ENCODE measurements around the gene BRD4. TPM values are rescaled to one million over a fixed set of nuclear protein-coding genes. Genes with fewer than 3 reads are reported as not detected.

BRD4 gene
- total and polyA plus RNA-seq, 8 donors: 16.9 to 53.3 (median 39.9) TPM

GRCh38 chr19:15249972-15250639 lies 82.2 kb downstream of the BRD4 start:
- Histone ChIP-seq H3K36me3 (peaks cover 0 to 45% (median 27%) of the 10 kb centered on the region in 3 donors), H3K4me1 (peaks cover 0 to 13% (median 4%) of the 10 kb centered on the region in 3 donors), H3K27me3 (no peaks in the 10 kb centered on the region), H3K4me3 (no peak overlapping the region), H3K9me3 (no peaks in the 10 kb centered on the region), H3K27ac (peak overlapping the region in 3 of 4 donors; percentile 68 to 73 (median 70))
- TF ChIP-seq, protein P1, sequence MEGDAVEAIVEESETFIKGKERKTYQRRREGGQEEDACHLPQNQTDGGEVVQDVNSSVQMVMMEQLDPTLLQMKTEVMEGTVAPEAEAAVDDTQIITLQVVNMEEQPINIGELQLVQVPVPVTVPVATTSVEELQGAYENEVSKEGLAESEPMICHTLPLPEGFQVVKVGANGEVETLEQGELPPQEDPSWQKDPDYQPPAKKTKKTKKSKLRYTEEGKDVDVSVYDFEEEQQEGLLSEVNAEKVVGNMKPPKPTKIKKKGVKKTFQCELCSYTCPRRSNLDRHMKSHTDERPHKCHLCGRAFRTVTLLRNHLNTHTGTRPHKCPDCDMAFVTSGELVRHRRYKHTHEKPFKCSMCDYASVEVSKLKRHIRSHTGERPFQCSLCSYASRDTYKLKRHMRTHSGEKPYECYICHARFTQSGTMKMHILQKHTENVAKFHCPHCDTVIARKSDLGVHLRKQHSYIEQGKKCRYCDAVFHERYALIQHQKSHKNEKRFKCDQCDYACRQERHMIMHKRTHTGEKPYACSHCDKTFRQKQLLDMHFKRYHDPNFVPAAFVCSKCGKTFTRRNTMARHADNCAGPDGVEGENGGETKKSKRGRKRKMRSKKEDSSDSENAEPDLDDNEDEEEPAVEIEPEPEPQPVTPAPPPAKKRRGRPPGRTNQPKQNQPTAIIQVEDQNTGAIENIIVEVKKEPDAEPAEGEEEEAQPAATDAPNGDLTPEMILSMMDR (IDR thresholded peaks at IDR 0.05): no peak
- peak in 3 of 4 donors; percentile 19 to 32 (median 26) for ATAC-seq
- 69 to 73% methylated on average over 15 of the region's 15 CpGs for WGBS, 2 donors
- DNase-seq: peak in 2 of 6 donors; percentile 44
- no peak for FAIRE-seq
- intact Hi-C loops (cut with DNase I): loop anchor here in 2 of 3 donors (5.0 to 10.0 kb wide), 2 partner anchors 73 to 305 kb away; no protein-coding TSS in a partner anchor

DNA sequence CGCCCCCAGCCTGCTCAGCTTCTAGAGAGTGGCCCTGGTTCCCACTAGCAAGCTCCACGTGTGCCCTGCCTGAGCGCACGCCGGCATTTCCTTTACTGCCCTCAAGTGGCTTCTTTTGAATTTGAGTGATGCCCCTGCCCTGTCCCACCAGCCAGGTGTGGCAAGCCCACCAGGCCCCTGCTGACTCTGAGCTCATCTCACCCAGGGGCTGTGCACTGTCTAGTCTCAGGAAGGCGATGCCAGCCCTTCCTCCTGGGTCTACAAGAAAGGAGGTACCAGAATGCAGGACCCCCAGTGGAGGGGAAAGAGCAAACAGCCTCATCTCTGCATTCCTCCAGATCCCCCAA lies 82.8 kb downstream of the BRD4 start:
- peaks cover 0 to 39% (median 21%) of the 10 kb centered on the region in 3 donors for H3K36me3 ChIP-seq
- H3K9me3 ChIP-seq: no peaks in the 10 kb centered on the region
- 80 to 83% methylated on average over 6 of the region's 6 CpGs for WGBS, 2 donors
- peak in 1 of 4 donors; percentile 2 for ATAC-seq
- peak overlapping the region; percentile 60 to 73 (median 69) for H3K27ac ChIP-seq
- no peaks in the 10 kb centered on the region for H3K27me3 ChIP-seq
- no peak for FAIRE-seq
- DNase-seq: no peak
- TF ChIP-seq, protein P1 (IDR thresholded peaks at IDR 0.05): no peak
- peaks cover 0 to 13% (median 4%) of the 10 kb centered on the region in 3 donors for H3K4me1 ChIP-seq
- intact Hi-C loops (cut with DNase I): no loop called here
- no peak overlapping the region for H3K4me3 ChIP-seq

DNA sequence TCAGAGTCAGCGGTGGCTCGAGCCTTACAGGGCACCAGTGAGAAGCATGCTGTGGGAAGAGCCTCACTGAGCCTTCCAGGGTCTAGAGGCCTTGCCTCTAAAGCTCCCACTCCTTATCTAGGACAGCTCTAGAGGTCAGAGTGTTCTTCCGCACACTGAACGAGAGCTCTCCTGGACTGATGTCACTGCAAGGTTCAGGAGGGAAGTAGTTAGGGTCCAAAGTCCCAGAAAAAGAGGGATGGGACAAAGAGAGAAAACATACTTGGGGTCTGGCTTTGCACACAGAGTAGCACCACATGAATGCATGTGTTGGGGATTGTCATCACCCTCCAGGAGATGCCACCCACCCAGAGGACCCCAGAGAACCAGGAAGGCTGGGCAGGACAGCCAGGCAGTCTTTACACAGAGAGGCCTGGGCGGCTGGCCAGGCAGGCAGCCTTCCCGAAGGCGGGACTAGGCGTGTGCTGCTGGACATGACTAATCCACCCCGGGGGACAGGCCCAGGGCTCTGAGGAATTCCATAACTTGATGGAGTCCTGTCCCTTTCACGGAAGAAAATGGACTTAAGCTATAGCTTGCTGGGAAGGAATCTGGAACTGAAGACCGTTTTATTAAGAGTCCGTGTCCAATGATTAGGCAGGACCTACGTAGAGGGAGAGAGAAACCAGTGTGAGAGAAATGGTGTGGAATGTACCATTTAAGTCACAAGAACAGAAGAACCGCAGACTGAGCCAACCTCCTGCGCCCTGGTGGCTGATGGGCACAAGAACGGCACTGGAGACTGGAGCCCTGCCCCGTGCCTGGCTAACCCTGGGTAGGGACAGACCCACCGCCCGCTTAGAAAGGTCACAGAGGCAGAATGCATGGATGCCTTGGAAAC lies 83.5 kb downstream of the BRD4 start:
- ATAC-seq (peak; percentile 53 to 72 (median 66)), FAIRE-seq (no peak), DNase-seq (peak in 3 of 6 donors; percentile 49 to 72 (median 65))
- Histone ChIP-seq H3K27me3 (no peaks in the 10 kb centered on the region), H3K4me3 (no peak overlapping the region), H3K4me1 (peaks cover 0 to 13% (median 4%) of the 10 kb centered on the region in 3 donors), H3K36me3 (peaks cover 2 to 37% (median 18%) of the 10 kb centered on the region in 3 donors), H3K9me3 (no peaks in the 10 kb centered on the region), H3K27ac (peak overlapping the region; percentile 60 to 73 (median 69))
- TF ChIP-seq, protein P1 (IDR thresholded peaks at IDR 0.05): no peak
- intact Hi-C loops (cut with DNase I): no loop called here
- WGBS, 2 donors: 55 to 61% methylated on average over 19 of the region's 19 CpGs

DNA sequence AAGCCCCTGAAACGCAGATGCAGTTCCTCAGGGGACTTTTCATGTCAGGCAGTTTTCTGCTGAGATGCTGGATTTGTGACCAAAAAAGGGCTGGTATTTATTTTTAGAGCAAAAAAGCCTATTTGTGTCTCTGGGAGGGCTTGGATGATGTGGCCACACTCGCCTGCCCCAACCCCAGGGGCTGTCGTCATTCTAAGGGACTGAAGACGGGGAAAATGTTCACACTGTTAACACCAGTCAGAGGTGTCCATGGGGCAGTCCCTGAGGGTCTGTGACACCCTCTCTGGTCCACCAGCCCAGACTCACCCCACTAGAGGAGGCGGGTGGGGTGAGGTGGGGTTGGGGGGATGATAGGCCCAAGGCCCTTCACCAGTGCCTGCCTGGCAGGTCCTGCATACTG lies 84.2 kb downstream of the BRD4 start:
- H3K27ac ChIP-seq: peak overlapping the region; percentile 60 to 73 (median 69)
- intact Hi-C loops (cut with DNase I): no loop called here
- TF ChIP-seq, protein P1 (IDR thresholded peaks at IDR 0.05): no peak
- WGBS, 2 donors: 81 to 87% methylated on average over 5 of the region's 5 CpGs
- no peak for DNase-seq
- no peak for FAIRE-seq
- H3K4me3 ChIP-seq: no peak overlapping the region
- no peaks in the 10 kb centered on the region for H3K27me3 ChIP-seq
- no peaks in the 10 kb centered on the region for H3K9me3 ChIP-seq
- H3K4me1 ChIP-seq: peaks cover 0 to 13% (median 4%) of the 10 kb centered on the region in 3 donors
- no peak for ATAC-seq
- peaks cover 3 to 35% (median 10%) of the 10 kb centered on the region in 3 donors for H3K36me3 ChIP-seq
